WTC11 (cell line): Measurements from ENCODE around the gene CPNE1. TPM values are rescaled to one million over a fixed set of nuclear protein-coding genes. Genes with fewer than 3 reads are reported as not detected.
A peak's percentile ranks its signal among the peaks of the same experiment; 100 is the strongest.

Experiments used
- ATAC-seq: fragments of 200-7000 bp; cut with Tn5 transposase; 2 replicates; pipeline ENCODE4 v1.10.0; 2021; ENCODE audit warnings: mild to moderate bottlenecking, moderate library complexity
- CTCF ChIA-PET: fragments of 300-600 bp; sonication (Branson Sonifier 250); formaldehyde crosslinking; loops from one replicate; lab custom pipeline; 2021; ENCODE audit warnings: antibody characterized with exemption; lab: Charles Lee
- POLR2A ChIA-PET: fragments of 350-600 bp; sonication (Branson Sonifier 250); formaldehyde crosslinking; loops from one replicate; lab custom pipeline; 2021; ENCODE audit warnings: antibody characterized with exemption; lab: Charles Lee
- DNase-seq: peaks from one replicate; pipeline ENCODE4 v3.0.0; 2021; ENCODE audit warnings: low spot score
- H3K27ac Mint-ChIP-seq: 2 replicates; pipeline ENCODE4 v1.8.0; 2021; ENCODE audit warnings: mixed read lengths
- H3K27me3 Mint-ChIP-seq: 2 replicates; pipeline ENCODE4 v1.8.0; 2021; ENCODE audit warnings: low read depth, mild to moderate bottlenecking, moderate library complexity, mixed read lengths
- H3K36me3 Mint-ChIP-seq: 2 replicates; pipeline ENCODE4 v1.8.0; 2021; ENCODE audit warnings: mixed read lengths
- H3K4me1 Mint-ChIP-seq: 2 replicates; pipeline ENCODE4 v1.8.0; 2022; ENCODE audit warnings: mixed read lengths
- H3K4me3 Mint-ChIP-seq: 2 replicates; pipeline ENCODE4 v1.8.0; 2021; ENCODE audit warnings: mild to moderate bottlenecking, moderate library complexity, mixed read lengths
- H3K9me3 Mint-ChIP-seq: 2 replicates; pipeline ENCODE4 v1.8.0; 2021; ENCODE audit warnings: mixed read lengths
- CREM ChIP-seq: sonication (generic); formaldehyde crosslinking; IDR thresholded peaks from 2 replicates; pipeline ENCODE4 v1.8.1; 2022; ENCODE audit warnings: mild to moderate bottlenecking, missing genetic modification reagents, moderate library complexity
- ESRRA ChIP-seq: sonication (generic); formaldehyde crosslinking; IDR thresholded peaks from 2 replicates; pipeline ENCODE4 v1.8.1; 2022; ENCODE audit warnings: mild to moderate bottlenecking, missing genetic modification reagents, borderline replicate concordance
- FOXP1 ChIP-seq: sonication (generic); formaldehyde crosslinking; IDR thresholded peaks from 2 replicates; pipeline ENCODE4 v1.8.0; 2022; ENCODE audit warnings: missing genetic modification reagents, mild to moderate bottlenecking, moderate library complexity, borderline replicate concordance
- GTF2I ChIP-seq: fragments of 250-450 bp; sonication (Bioruptor Pico); conservative IDR thresholded peaks from 2 replicates; pipeline ENCODE4 v1.4.0; 2021; ENCODE audit warnings: mild to moderate bottlenecking
- HMGA2 ChIP-seq: fragments of 250-450 bp; sonication (Bioruptor Pico); IDR thresholded peaks from 2 replicates; pipeline ENCODE4 v1.4.0; 2021; ENCODE audit warnings: mild to moderate bottlenecking, moderate library complexity
- JAZF1 ChIP-seq: fragments of 250-450 bp; sonication (Bioruptor Pico); IDR thresholded peaks from 2 replicates; pipeline ENCODE4 v1.9.0; 2021; ENCODE audit warnings: moderate library complexity, mild to moderate bottlenecking, inconsistent platforms
- MXD4 ChIP-seq: fragments of 250-450 bp; sonication (Bioruptor Pico); IDR thresholded peaks from 2 replicates; pipeline ENCODE4 v1.8.0; 2021; ENCODE audit warnings: mild to moderate bottlenecking, moderate library complexity, borderline replicate concordance
- NFYB ChIP-seq: sonication (generic); formaldehyde crosslinking; conservative IDR thresholded peaks from 2 replicates; pipeline ENCODE4 v1.8.0; 2022; ENCODE audit warnings: low read depth, missing genetic modification reagents
- PRRX2 ChIP-seq: fragments of 250-450 bp; sonication (Bioruptor Pico); IDR thresholded peaks from 2 replicates; pipeline ENCODE4 v1.8.0; 2021; ENCODE audit warnings: mild to moderate bottlenecking
- SMAD4 ChIP-seq: sonication (generic); formaldehyde crosslinking; IDR thresholded peaks from 2 replicates; pipeline ENCODE4 v1.8.0; 2022; ENCODE audit warnings: mild to moderate bottlenecking, missing genetic modification reagents
- SP1 ChIP-seq: sonication (generic); formaldehyde crosslinking; conservative IDR thresholded peaks from 2 replicates; pipeline ENCODE4 v1.8.1; 2022; ENCODE audit warnings: missing genetic modification reagents
- TEAD4 ChIP-seq: sonication (generic); formaldehyde crosslinking; IDR thresholded peaks from 2 replicates; pipeline ENCODE4 v1.8.0; 2022; ENCODE audit warnings: mild to moderate bottlenecking, missing genetic modification reagents
- TP53 ChIP-seq: sonication (generic); formaldehyde crosslinking; IDR thresholded peaks from 2 replicates; pipeline ENCODE4 v1.8.1; 2023; ENCODE audit warnings: mild to moderate bottlenecking, missing genetic modification reagents
- ZNF317 ChIP-seq: sonication (generic); formaldehyde crosslinking; IDR thresholded peaks from 2 replicates; pipeline ENCODE4 v1.8.1; 2023; ENCODE audit warnings: low read depth, mild to moderate bottlenecking, moderate library complexity, missing genetic modification reagents, borderline replicate concordance
- ZNF671 ChIP-seq: fragments of 250-450 bp; sonication (Bioruptor Pico); IDR thresholded peaks from 2 replicates; pipeline ENCODE4 v1.8.0; 2021; ENCODE audit warnings: mild to moderate bottlenecking
- total RNA-seq: library from RNA; stranded (reverse); gene quantifications from 3 replicates; pipeline ENCODE4 v1.2.3, GENCODE V29; 2021
- TF ChIP-seq, protein P1 (sequence below): fragments of 200-600 bp; IDR thresholded peaks from 2 replicates; pipeline ENCODE4 v1.8.0; 2022; ENCODE audit warnings: antibody characterized with exemption
- TF ChIP-seq, protein P2 (sequence below): sonication (generic); formaldehyde crosslinking; IDR thresholded peaks from 2 replicates; pipeline ENCODE4 v1.8.1; 2022; ENCODE audit warnings: mild to moderate bottlenecking, moderate library complexity, missing genetic modification reagents
- TF ChIP-seq, protein P3 (sequence below): sonication (generic); formaldehyde crosslinking; IDR thresholded peaks from 2 replicates; pipeline ENCODE4 v1.8.0; 2023; ENCODE audit warnings: mild to moderate bottlenecking, missing genetic modification reagents
- TF ChIP-seq, protein P4 (sequence below): fragments of 250-450 bp; sonication (Bioruptor Pico); IDR thresholded peaks from 2 replicates; pipeline ENCODE4 v1.9.0; 2021; ENCODE audit warnings: mild to moderate bottlenecking

Gene CPNE1
- total RNA-seq, 1 experiment from 2014 or later, result 312 TPM

DNA sequence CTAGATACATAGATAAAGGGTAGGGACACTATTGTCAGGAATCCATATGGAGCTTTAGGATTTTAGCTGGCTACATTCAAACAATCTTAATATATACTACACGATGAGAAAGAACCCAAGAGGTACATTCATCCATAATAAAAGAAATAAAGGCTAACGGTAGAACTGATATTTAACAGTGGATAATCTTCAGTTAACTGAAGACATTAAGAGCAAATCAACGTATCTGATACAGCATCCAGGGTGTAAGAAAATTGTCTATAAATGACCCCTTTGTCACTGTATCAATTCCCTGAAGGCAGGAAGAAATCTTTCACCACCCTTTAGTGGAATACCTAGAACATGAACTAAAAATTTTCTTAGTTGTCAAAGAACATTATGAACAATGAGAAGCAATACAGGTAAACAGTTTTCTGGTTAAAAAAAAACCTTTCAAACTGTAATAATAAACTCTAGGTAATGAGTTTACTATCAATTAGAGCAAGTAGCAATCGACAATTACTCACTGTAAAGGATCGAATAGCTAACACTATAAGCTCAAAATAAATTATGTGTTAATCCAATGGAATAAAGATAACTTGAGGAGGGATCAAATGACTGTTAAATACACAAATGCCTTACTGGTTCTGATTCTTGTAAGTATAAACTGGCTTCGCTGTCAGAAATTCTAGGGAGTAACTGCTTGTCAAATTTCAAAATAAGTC lies 46.3 kb upstream of the CPNE1 start:
- POLR2A ChIA-PET, result interaction anchor here (0.5 to 2.4 kb wide), 2 partner anchors 11 to 31 kb away, joined by 4 to 8 read pairs; partner anchors contain the start of gene RBM39
- DNase-seq (no peak), ATAC-seq (no peak)
- Mint-ChIP-seq H3K27me3 (no peaks in the 10 kb centered on the region), H3K9me3 (no peaks in the 10 kb centered on the region), H3K36me3 (peaks cover 79% of the 10 kb centered on the region), H3K4me1 (no peaks in the 10 kb centered on the region)
- CTCF ChIA-PET, result no interaction called here
- TF ChIP-seq JAZF1 (CRISPR knock-in tag), result no peak
- no peak for TF ChIP-seq NFYB (CRISPR knock-in tag)
- TF ChIP-seq, protein P1, sequence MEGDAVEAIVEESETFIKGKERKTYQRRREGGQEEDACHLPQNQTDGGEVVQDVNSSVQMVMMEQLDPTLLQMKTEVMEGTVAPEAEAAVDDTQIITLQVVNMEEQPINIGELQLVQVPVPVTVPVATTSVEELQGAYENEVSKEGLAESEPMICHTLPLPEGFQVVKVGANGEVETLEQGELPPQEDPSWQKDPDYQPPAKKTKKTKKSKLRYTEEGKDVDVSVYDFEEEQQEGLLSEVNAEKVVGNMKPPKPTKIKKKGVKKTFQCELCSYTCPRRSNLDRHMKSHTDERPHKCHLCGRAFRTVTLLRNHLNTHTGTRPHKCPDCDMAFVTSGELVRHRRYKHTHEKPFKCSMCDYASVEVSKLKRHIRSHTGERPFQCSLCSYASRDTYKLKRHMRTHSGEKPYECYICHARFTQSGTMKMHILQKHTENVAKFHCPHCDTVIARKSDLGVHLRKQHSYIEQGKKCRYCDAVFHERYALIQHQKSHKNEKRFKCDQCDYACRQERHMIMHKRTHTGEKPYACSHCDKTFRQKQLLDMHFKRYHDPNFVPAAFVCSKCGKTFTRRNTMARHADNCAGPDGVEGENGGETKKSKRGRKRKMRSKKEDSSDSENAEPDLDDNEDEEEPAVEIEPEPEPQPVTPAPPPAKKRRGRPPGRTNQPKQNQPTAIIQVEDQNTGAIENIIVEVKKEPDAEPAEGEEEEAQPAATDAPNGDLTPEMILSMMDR, result no peak
- TF ChIP-seq, all 79 proteins: peak for 0
- H3K4me3 Mint-ChIP-seq, result no peak overlapping the region
- no peak overlapping the region for H3K27ac Mint-ChIP-seq

DNA sequence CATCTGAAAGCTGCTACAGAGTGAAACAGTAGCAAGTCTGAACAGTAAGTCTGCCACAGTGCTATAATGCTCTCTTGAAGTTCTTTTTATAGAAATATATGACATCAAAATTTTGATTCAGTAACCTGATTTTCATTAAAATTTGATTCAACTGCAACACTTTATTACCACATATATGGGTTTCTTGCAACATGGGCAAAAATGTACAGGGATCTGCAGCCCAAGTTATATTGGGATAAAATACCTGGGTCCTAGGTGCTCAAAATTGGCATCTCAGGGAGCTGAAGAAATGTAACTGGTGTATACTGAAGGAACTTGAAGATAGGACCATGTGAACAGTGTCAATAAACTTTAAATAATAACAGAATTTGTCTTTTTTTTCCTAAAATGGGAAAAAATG lies 45.3 kb upstream of the CPNE1 start:
- Mint-ChIP-seq H3K9me3 (no peaks in the 10 kb centered on the region), H3K36me3 (peaks cover 79% of the 10 kb centered on the region)
- CTCF ChIA-PET, result no interaction called here

DNA sequence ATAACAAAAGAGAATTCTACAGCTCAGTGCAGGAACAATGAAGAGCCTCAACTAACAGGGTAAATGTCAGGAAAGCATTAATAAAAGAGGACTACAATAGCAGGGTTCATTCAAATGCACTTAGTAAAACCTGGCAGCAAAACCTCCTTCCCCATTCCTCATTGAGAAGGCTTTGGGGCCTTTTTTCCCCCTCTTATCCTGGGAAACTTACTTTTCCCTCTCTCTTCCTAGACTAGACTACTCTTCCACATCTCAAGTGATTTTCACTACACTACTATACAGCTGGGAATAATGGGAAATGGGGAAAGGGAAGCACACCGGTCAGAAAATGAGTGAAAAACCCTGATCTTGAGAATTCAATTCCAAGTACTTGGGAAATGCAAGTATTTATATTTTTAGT lies 44.6 kb upstream of the CPNE1 start:
- TF ChIP-seq ZNF671, result no peak
- no peak for TF ChIP-seq GTF2I (CRISPR knock-in tag)
- TF ChIP-seq PRRX2 (CRISPR knock-in tag), result no peak; the same call in 1 of the 2 replicates
- no peak for TF ChIP-seq ESRRA (CRISPR knock-in tag)
- no peak for TF ChIP-seq CREM (CRISPR knock-in tag)
- no peak for TF ChIP-seq ZNF317
- TF ChIP-seq TEAD4 (CRISPR knock-in tag), result no peak
- no peak for TF ChIP-seq FOXP1 (CRISPR knock-in tag)
- Mint-ChIP-seq H3K9me3 (no peaks in the 10 kb centered on the region), H3K4me3 (no peak overlapping the region), H3K36me3 (peaks cover 81% of the 10 kb centered on the region), H3K4me1 (no peaks in the 10 kb centered on the region), H3K27me3 (no peaks in the 10 kb centered on the region), H3K27ac (peak overlapping the region; percentile 74)
- ATAC-seq, result no peak
- ChIA-PET CTCF (no interaction called here), POLR2A (interaction anchor here (2.4 kb wide), 1 partner anchor 33 kb away, joined by 8 read pairs; the partner anchor contains the start of gene RBM39)
- DNase-seq, result no peak

More for the DNA sequence above, 45.3 kb upstream of the CPNE1 start:
- Mint-ChIP-seq H3K4me3 (no peak overlapping the region), H3K27me3 (no peaks in the 10 kb centered on the region), H3K4me1 (no peaks in the 10 kb centered on the region), H3K27ac (no peak overlapping the region)
- no peak for ATAC-seq
- no peak for DNase-seq
- TF ChIP-seq SP1 (CRISPR knock-in tag) (no peak), MXD4 (no peak), TP53 (no peak)
- TF ChIP-seq, protein P2, sequence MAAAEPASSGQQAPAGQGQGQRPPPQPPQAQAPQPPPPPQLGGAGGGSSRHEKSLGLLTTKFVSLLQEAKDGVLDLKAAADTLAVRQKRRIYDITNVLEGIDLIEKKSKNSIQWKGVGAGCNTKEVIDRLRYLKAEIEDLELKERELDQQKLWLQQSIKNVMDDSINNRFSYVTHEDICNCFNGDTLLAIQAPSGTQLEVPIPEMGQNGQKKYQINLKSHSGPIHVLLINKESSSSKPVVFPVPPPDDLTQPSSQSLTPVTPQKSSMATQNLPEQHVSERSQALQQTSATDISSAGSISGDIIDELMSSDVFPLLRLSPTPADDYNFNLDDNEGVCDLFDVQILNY, result no peak
- POLR2A ChIA-PET, result interaction anchor here (2.4 kb wide), 1 partner anchor 32 kb away, joined by 8 read pairs; the partner anchor contains the start of gene RBM39

DNA sequence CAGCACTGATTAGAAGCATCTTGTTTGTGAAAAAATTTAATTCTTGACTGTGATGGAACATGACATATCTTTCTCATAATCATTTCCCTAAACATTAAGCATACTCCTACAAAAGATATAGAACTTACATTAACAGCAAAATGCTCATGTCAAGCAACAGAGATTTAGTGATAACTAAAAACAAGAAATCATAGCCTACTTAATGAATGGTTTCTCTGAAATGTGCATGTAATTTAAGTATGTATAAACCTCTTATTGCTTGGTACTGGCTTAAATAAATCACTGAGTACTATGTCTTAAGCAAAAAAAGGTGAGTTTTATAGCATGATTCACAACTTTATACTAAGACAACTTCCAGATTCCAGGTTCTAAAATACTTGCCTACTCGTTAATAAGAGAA lies 43.8 kb upstream of the CPNE1 start:
- CTCF ChIA-PET, result interaction anchor here (1.1 kb wide), 1 partner anchor 89 kb away, joined by 3 read pairs; no protein-coding TSS in a partner anchor
- no peak overlapping the region for H3K27ac Mint-ChIP-seq
- DNase-seq (no peak), ATAC-seq (no peak)
- H3K4me3 Mint-ChIP-seq, result no peak overlapping the region
- H3K36me3 Mint-ChIP-seq, result peaks cover 82% of the 10 kb centered on the region
- H3K27me3 Mint-ChIP-seq, result no peaks in the 10 kb centered on the region
- no peaks in the 10 kb centered on the region for H3K4me1 Mint-ChIP-seq
- POLR2A ChIA-PET, result interaction anchor here (1.3 kb wide), 1 partner anchor 34 kb away, joined by 8 read pairs; the partner anchor contains the start of gene RBM39
- no peaks in the 10 kb centered on the region for H3K9me3 Mint-ChIP-seq
- TF ChIP-seq, protein P3, sequence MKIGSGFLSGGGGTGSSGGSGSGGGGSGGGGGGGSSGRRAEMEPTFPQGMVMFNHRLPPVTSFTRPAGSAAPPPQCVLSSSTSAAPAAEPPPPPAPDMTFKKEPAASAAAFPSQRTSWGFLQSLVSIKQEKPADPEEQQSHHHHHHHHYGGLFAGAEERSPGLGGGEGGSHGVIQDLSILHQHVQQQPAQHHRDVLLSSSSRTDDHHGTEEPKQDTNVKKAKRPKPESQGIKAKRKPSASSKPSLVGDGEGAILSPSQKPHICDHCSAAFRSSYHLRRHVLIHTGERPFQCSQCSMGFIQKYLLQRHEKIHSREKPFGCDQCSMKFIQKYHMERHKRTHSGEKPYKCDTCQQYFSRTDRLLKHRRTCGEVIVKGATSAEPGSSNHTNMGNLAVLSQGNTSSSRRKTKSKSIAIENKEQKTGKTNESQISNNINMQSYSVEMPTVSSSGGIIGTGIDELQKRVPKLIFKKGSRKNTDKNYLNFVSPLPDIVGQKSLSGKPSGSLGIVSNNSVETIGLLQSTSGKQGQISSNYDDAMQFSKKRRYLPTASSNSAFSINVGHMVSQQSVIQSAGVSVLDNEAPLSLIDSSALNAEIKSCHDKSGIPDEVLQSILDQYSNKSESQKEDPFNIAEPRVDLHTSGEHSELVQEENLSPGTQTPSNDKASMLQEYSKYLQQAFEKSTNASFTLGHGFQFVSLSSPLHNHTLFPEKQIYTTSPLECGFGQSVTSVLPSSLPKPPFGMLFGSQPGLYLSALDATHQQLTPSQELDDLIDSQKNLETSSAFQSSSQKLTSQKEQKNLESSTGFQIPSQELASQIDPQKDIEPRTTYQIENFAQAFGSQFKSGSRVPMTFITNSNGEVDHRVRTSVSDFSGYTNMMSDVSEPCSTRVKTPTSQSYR (CRISPR knock-in tag), result no peak
- TF ChIP-seq SMAD4 (CRISPR knock-in tag), result no peak
- TF ChIP-seq ZNF317, result no peak
- TF ChIP-seq, protein P4, sequence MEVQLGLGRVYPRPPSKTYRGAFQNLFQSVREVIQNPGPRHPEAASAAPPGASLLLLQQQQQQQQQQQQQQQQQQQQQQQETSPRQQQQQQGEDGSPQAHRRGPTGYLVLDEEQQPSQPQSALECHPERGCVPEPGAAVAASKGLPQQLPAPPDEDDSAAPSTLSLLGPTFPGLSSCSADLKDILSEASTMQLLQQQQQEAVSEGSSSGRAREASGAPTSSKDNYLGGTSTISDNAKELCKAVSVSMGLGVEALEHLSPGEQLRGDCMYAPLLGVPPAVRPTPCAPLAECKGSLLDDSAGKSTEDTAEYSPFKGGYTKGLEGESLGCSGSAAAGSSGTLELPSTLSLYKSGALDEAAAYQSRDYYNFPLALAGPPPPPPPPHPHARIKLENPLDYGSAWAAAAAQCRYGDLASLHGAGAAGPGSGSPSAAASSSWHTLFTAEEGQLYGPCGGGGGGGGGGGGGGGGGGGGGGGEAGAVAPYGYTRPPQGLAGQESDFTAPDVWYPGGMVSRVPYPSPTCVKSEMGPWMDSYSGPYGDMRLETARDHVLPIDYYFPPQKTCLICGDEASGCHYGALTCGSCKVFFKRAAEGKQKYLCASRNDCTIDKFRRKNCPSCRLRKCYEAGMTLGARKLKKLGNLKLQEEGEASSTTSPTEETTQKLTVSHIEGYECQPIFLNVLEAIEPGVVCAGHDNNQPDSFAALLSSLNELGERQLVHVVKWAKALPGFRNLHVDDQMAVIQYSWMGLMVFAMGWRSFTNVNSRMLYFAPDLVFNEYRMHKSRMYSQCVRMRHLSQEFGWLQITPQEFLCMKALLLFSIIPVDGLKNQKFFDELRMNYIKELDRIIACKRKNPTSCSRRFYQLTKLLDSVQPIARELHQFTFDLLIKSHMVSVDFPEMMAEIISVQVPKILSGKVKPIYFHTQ, result no peak
- TF ChIP-seq HMGA2 (CRISPR knock-in tag), result no peak
